HFFc6 (cell line): ENCODE measurements around the gene CREM. TPM values are rescaled to one million over a fixed set of nuclear protein-coding genes. Genes with fewer than 3 reads are reported as not detected.

ENCODE experiments used
- DNase-seq: peaks from one replicate; pipeline ENCODE4 v3.0.0-alpha.2; 2018
- H3K27ac Mint-ChIP-seq: 2 replicates; pipeline ENCODE4 v1.8.0; 2020; ENCODE audit warnings: mild to moderate bottlenecking, mixed read lengths
- H3K27me3 Mint-ChIP-seq: 2 replicates; pipeline ENCODE4 v1.8.0; 2021; ENCODE audit warnings: mild to moderate bottlenecking, moderate library complexity, mixed read lengths; ENCODE audit not compliant: insufficient read depth
- H3K36me3 Mint-ChIP-seq: 2 replicates; pipeline ENCODE4 v1.8.0; 2021; ENCODE audit warnings: low read depth, mixed read lengths
- H3K4me1 Mint-ChIP-seq: 2 replicates; pipeline ENCODE4 v1.8.0; 2020; ENCODE audit warnings: low read depth, mixed read lengths
- H3K4me3 Mint-ChIP-seq: 2 replicates; pipeline ENCODE4 v1.8.0; 2020; ENCODE audit warnings: mild to moderate bottlenecking, moderate library complexity, mixed read lengths
- H3K9me3 Mint-ChIP-seq: 2 replicates; pipeline ENCODE4 v1.8.0; 2020; ENCODE audit warnings: mild to moderate bottlenecking, mixed read lengths
- CTCF ChIP-seq: fragments of 200-600 bp; sonication (generic); IDR thresholded peaks from 2 replicates; pipeline ENCODE4 v1.5.0; 2021; ENCODE audit warnings: antibody characterized with exemption, mild to moderate bottlenecking
- total RNA-seq, 6 experiments: library from RNA; stranded (reverse); fragmentation: NEBNext Ultra II Directional; extraction: Animal tissue kit (Norgen Biotek cat#: 25700); gene quantifications; 2 replicates in 1 of 6; 3 replicates in 5 of 6; pipeline ENCODE4 v1.2.3, GENCODE V29; 2021

The CREM gene
- total RNA-seq, 6 experiments from 2014 or later = 21.1 to 34.0 (median 30.2) TPM

DNA sequence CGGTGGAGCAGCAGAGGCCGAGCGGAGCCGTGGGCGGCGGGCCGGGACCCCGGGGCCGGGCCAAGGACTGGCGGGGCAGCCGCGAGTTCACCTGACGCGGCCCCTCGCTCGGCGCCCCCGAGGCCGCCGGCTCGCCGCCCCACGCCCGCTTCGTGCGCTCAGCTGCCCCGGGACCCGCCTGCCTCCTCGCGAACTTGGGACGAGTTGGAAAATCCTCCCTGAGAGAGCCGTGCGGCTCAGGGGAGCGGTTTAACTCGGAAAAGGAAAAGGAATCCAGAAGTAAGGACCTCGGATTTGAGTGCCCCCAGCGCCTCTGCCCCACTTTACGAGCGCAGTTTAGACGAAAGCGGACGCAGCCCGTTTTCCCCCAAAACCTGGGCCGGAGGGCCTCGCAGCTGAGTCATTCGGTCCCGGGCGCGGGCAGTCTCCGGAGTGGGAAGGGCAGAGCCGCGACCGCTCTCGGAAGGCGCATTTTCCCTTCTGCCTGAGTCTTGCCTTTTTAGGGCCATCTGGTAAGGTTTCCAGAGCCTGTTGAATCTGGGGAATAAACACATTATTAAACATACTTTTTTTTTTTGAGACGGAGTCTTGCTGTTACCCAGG is 744 bp downstream of the CREM start:
- peaks cover 4% of the 10 kb centered on the region for H3K27me3 Mint-ChIP-seq
- H3K4me1 Mint-ChIP-seq = peaks cover 32% of the 10 kb centered on the region
- peak overlapping the region; percentile 97 for H3K27ac Mint-ChIP-seq
- no peak for TF ChIP-seq CTCF
- H3K4me3 Mint-ChIP-seq = peak overlapping the region; percentile 93
- H3K9me3 Mint-ChIP-seq = no peaks in the 10 kb centered on the region
- DNase-seq = peak; percentile 55
- peaks cover 5% of the 10 kb centered on the region for H3K36me3 Mint-ChIP-seq

GRCh38 chr10:35129185-35129674 is 2.6 kb downstream of the CREM start:
- Mint-ChIP-seq H3K27ac (peak overlapping the region; percentile 97), H3K36me3 (peaks cover 5% of the 10 kb centered on the region), H3K4me3 (peak overlapping the region; percentile 93), H3K27me3 (peaks cover 4% of the 10 kb centered on the region), H3K4me1 (peaks cover 38% of the 10 kb centered on the region), H3K9me3 (no peaks in the 10 kb centered on the region)
- no peak for TF ChIP-seq CTCF
- DNase-seq = no peak

- Mint-ChIP-seq H3K36me3 (peaks cover 5% of the 10 kb centered on the region), H3K27ac (peak overlapping the region; percentile 8; the same call in 1 of the 2 replicates), H3K4me1 (peaks cover 43% of the 10 kb centered on the region), H3K27me3 (peaks cover 4% of the 10 kb centered on the region), H3K9me3 (no peaks in the 10 kb centered on the region), H3K4me3 (no peak overlapping the region)
- no peak for DNase-seq
- no peak for TF ChIP-seq CTCF
Measured at GRCh38 chr10:35130663-35131062, 4.0 kb downstream of the CREM start.

DNA sequence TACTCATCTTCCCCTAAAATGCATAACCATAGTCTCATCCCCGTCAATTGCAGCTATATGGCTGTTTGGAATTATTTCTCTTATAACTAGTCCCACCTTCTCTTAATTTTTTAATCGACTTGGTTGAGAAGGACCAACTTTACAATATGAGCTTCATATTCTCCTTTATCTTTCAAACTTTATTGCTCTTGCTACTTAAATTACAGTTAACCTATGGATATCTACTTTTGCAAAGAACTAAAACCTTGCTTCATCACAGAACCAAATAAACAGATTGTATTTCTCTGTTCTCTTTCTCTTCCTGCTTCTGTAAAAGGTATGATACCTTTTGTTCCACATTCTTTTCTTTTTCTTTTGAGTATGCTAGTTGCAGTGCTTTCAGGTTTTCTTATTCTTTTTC is 6.1 kb downstream of the CREM start:
- peaks cover 5% of the 10 kb centered on the region for H3K36me3 Mint-ChIP-seq
- H3K4me3 Mint-ChIP-seq = no peak overlapping the region
- no peak overlapping the region for H3K27ac Mint-ChIP-seq
- no peak for DNase-seq
- H3K4me1 Mint-ChIP-seq = peaks cover 53% of the 10 kb centered on the region
- H3K27me3 Mint-ChIP-seq = peaks cover 2% of the 10 kb centered on the region; the same call in 1 of the 2 replicates
- no peak for TF ChIP-seq CTCF
- H3K9me3 Mint-ChIP-seq = no peaks in the 10 kb centered on the region

GRCh38 chr10:35133586-35133985 is 6.9 kb downstream of the CREM start:
- Mint-ChIP-seq H3K4me3 (no peak overlapping the region), H3K27ac (no peak overlapping the region), H3K27me3 (peaks cover 2% of the 10 kb centered on the region; the same call in 1 of the 2 replicates), H3K9me3 (no peaks in the 10 kb centered on the region), H3K36me3 (no peaks in the 10 kb centered on the region), H3K4me1 (peaks cover 45% of the 10 kb centered on the region)
- no peak for TF ChIP-seq CTCF
- DNase-seq = no peak
